Activated T-cell treated with anti-CD3 and anti-CD28 coated beads, Interleukin-2, amount 50 U/mL, for 4 hours (primary cell): Measurements from ENCODE around the gene GAB4. TPM values are rescaled to one million over a fixed set of nuclear protein-coding genes. Genes with fewer than 3 reads are reported as not detected.
A peak's percentile ranks its signal among the peaks of the same experiment; 100 is the strongest.
"Not testable (repeated sequence)": the region's sequence is repeated elsewhere in the genome, so short reads cannot be mapped to it uniquely, and the experiment has no call there.

ENCODE experiments used
- ATAC-seq, 2 donors: fragments of 200-7000 bp; cut with Tn5 transposase; one replicate each; pipeline ENCODE4 v1.10.0; 2021
- DNase-seq: peaks from one replicate; pipeline ENCODE4 v3.0.0-alpha.2; 2020
- H3K27me3 Mint-ChIP-seq: one replicate; pipeline ENCODE4 v1.8.0; 2021; ENCODE audit warnings: low read depth, mixed read lengths
- H3K36me3 Mint-ChIP-seq: one replicate; pipeline ENCODE4 v1.8.0; 2022; ENCODE audit warnings: mixed read lengths; ENCODE audit not compliant: insufficient read depth
- H3K4me1 Mint-ChIP-seq: one replicate; pipeline ENCODE4 v1.8.0; 2021; ENCODE audit warnings: low read depth, mixed read lengths
- H3K4me3 Mint-ChIP-seq: one replicate; pipeline ENCODE4 v1.8.0; 2021; ENCODE audit warnings: mild to moderate bottlenecking, moderate library complexity, mixed read lengths
- H3K9me3 Mint-ChIP-seq: one replicate; pipeline ENCODE4 v1.8.0; 2021; ENCODE audit warnings: mixed read lengths
- total RNA-seq, 3 donors: library from RNA; stranded (reverse); gene quantifications; one replicate each; pipeline ENCODE4 v1.2.1, GENCODE V29; 2021

GAB4 gene
- total RNA-seq, 3 donors from 2014 or later: not detected

- DNase-seq, ATAC-seq, H3K36me3 Mint-ChIP-seq, H3K9me3 Mint-ChIP-seq, H3K4me3 Mint-ChIP-seq, H3K4me1 Mint-ChIP-seq: not testable (repeated sequence)
- H3K27me3 Mint-ChIP-seq: peaks cover 33% of the 10 kb centered on the region
These were observed 6.0 kb upstream of the GAB4 start for GRCh38 chr22:17014101-17014440.

GRCh38 chr22:17013396-17014100, 5.5 kb upstream of the GAB4 start:
- DNase-seq: no peak
- no peaks in the 10 kb centered on the region for H3K9me3 Mint-ChIP-seq
- H3K36me3 Mint-ChIP-seq: no peaks in the 10 kb centered on the region
- peaks cover 36% of the 10 kb centered on the region for H3K27me3 Mint-ChIP-seq
- H3K4me1 Mint-ChIP-seq: no peaks in the 10 kb centered on the region
- no peak for ATAC-seq
- H3K4me3 Mint-ChIP-seq: no peak overlapping the region

GRCh38 chr22:17012267-17012666, 4.2 kb upstream of the GAB4 start:
- Mint-ChIP-seq H3K9me3 (no peaks in the 10 kb centered on the region), H3K4me3 (no peak overlapping the region), H3K27me3 (peaks cover 39% of the 10 kb centered on the region), H3K4me1 (no peaks in the 10 kb centered on the region), H3K36me3 (no peaks in the 10 kb centered on the region)
- DNase-seq (no peak), ATAC-seq (no peak)

GRCh38 chr22:17009640-17010291, 1.7 kb upstream of the GAB4 start:
- H3K36me3 Mint-ChIP-seq: no peaks in the 10 kb centered on the region
- peaks cover 48% of the 10 kb centered on the region for H3K27me3 Mint-ChIP-seq
- H3K4me1 Mint-ChIP-seq: no peaks in the 10 kb centered on the region
- no peak overlapping the region for H3K4me3 Mint-ChIP-seq
- DNase-seq (no peak), ATAC-seq (no peak)
- peaks cover 7% of the 10 kb centered on the region for H3K9me3 Mint-ChIP-seq

GRCh38 chr22:17007257-17007656, 765 bp downstream of the GAB4 start:
- DNase-seq (no peak), ATAC-seq (no peak)
- Mint-ChIP-seq H3K4me1 (no peaks in the 10 kb centered on the region), H3K9me3 (peaks cover 14% of the 10 kb centered on the region), H3K27me3 (peaks cover 55% of the 10 kb centered on the region), H3K36me3 (no peaks in the 10 kb centered on the region), H3K4me3 (no peak overlapping the region)

- no peaks in the 10 kb centered on the region for H3K36me3 Mint-ChIP-seq
- no peak for ATAC-seq
These were observed 18.1 kb downstream of the GAB4 start for GRCh38 chr22:16989915-16990314.

GRCh38 chr22:16988257-16988656, 19.8 kb downstream of the GAB4 start:
- ATAC-seq: no peak
- peaks cover 13% of the 10 kb centered on the region for H3K9me3 Mint-ChIP-seq
- no peak overlapping the region for H3K4me3 Mint-ChIP-seq
- peaks cover 22% of the 10 kb centered on the region for H3K27me3 Mint-ChIP-seq
- H3K36me3 Mint-ChIP-seq: no peaks in the 10 kb centered on the region
- no peaks in the 10 kb centered on the region for H3K4me1 Mint-ChIP-seq
- DNase-seq: no peak

More at GRCh38 chr22:16989915-16990314, 18.1 kb downstream of the GAB4 start:
- no peaks in the 10 kb centered on the region for H3K4me1 Mint-ChIP-seq
- H3K9me3 Mint-ChIP-seq: no peaks in the 10 kb centered on the region
- H3K4me3 Mint-ChIP-seq: no peak overlapping the region
- peaks cover 27% of the 10 kb centered on the region for H3K27me3 Mint-ChIP-seq
- DNase-seq: no peak

GRCh38 chr22:16987822-16988221, 20.2 kb downstream of the GAB4 start:
- no peaks in the 10 kb centered on the region for H3K36me3 Mint-ChIP-seq
- no peak for DNase-seq

GRCh38 chr22:16975155-16975885, 32.7 kb downstream of the GAB4 start:
- peaks cover 3% of the 10 kb centered on the region for H3K4me1 Mint-ChIP-seq
- peaks cover 5% of the 10 kb centered on the region for H3K9me3 Mint-ChIP-seq

More at GRCh38 chr22:16987822-16988221, 20.2 kb downstream of the GAB4 start:
- no peak overlapping the region for H3K4me3 Mint-ChIP-seq
- no peak for ATAC-seq
- peaks cover 17% of the 10 kb centered on the region for H3K9me3 Mint-ChIP-seq
- H3K27me3 Mint-ChIP-seq: peaks cover 21% of the 10 kb centered on the region
- H3K4me1 Mint-ChIP-seq: no peaks in the 10 kb centered on the region

GRCh38 chr22:16974298-16975084, 33.5 kb downstream of the GAB4 start:
- peaks cover 47% of the 10 kb centered on the region for H3K27me3 Mint-ChIP-seq
- peaks cover 4% of the 10 kb centered on the region for H3K4me1 Mint-ChIP-seq
- DNase-seq: no peak
- no peak overlapping the region for H3K4me3 Mint-ChIP-seq
- ATAC-seq: no peak
- peaks cover 5% of the 10 kb centered on the region for H3K9me3 Mint-ChIP-seq
- no peaks in the 10 kb centered on the region for H3K36me3 Mint-ChIP-seq

More at GRCh38 chr22:16975155-16975885, 32.7 kb downstream of the GAB4 start:
- ATAC-seq (no peak), DNase-seq (no peak)
- Mint-ChIP-seq H3K27me3 (peaks cover 47% of the 10 kb centered on the region), H3K4me3 (no peak overlapping the region), H3K36me3 (no peaks in the 10 kb centered on the region)

- DNase-seq (no peak), ATAC-seq (no peak)
- Mint-ChIP-seq H3K36me3 (no peaks in the 10 kb centered on the region), H3K27me3 (peaks cover 47% of the 10 kb centered on the region), H3K9me3 (peaks cover 5% of the 10 kb centered on the region), H3K4me3 (no peak overlapping the region), H3K4me1 (peaks cover 4% of the 10 kb centered on the region)
These were observed 34.3 kb downstream of the GAB4 start for GRCh38 chr22:16973591-16974297.

- no peak for DNase-seq
- no peaks in the 10 kb centered on the region for H3K9me3 Mint-ChIP-seq
- H3K4me3 Mint-ChIP-seq: no peak overlapping the region
These were observed 35.7 kb downstream of the GAB4 start for GRCh38 chr22:16972311-16972710.

GRCh38 chr22:16970446-16970845, 37.6 kb downstream of the GAB4 start:
- Mint-ChIP-seq H3K4me1 (peaks cover 4% of the 10 kb centered on the region), H3K36me3 (no peaks in the 10 kb centered on the region), H3K4me3 (no peak overlapping the region), H3K9me3 (no peaks in the 10 kb centered on the region), H3K27me3 (peaks cover 27% of the 10 kb centered on the region)
- DNase-seq (no peak), ATAC-seq (peak in 1 of 2 donors; percentile 46)

More at GRCh38 chr22:16972311-16972710, 35.7 kb downstream of the GAB4 start:
- Mint-ChIP-seq H3K4me1 (peaks cover 4% of the 10 kb centered on the region), H3K27me3 (peaks cover 38% of the 10 kb centered on the region), H3K36me3 (no peaks in the 10 kb centered on the region)
- no peak for ATAC-seq
